ENCODE data around the gene TOR4A.

The TOR4A gene

GRCh38 chr9:137252555-137253506 lies 24.7 kb upstream of the TOR4A start:
- DNase-seq (ENCODE audit: low spot score) = no peak
- peak overlapping the region; percentile 84 for H3K27ac ChIP-seq
- ChIA-PET POLR2A (ENCODE audit: low non-redundant PET) (interaction anchor here (0.6 to 2.5 kb wide), 5 partner anchors 9 to 21 kb away, joined by 3 to 9 read pairs (median 7); partner anchors contain the start of gene TUBB4B), CTCF (interaction anchor here (0.5 to 2.3 kb wide), 4 partner anchors 10 to 261 kb away, joined by 4 to 15 read pairs (median 7); partner anchors contain the start of gene PAXX)
- TF ChIP-seq CTCF (conservative IDR thresholded peaks at IDR 0.05; ENCODE audit: low read depth) = no peak

GRCh38 chr9:137253717-137254623 lies 23.6 kb upstream of the TOR4A start:
- POLR2A ChIA-PET (ENCODE audit: low non-redundant PET) = interaction anchor here (0.7 to 2.5 kb wide), 7 partner anchors 10 to 65 kb away, joined by 3 to 9 read pairs (median 3); partner anchors contain the start of genes NRARP, TOR4A and TUBB4B
- no peak for TF ChIP-seq CTCF (conservative IDR thresholded peaks at IDR 0.05; ENCODE audit: low read depth)
- peak overlapping the region; percentile 84 for H3K27ac ChIP-seq
- DNase-seq (ENCODE audit: low spot score) = no peak
- CTCF ChIA-PET = interaction anchor here (0.6 to 2.3 kb wide), 6 partner anchors 11 to 141 kb away, joined by 3 to 15 read pairs (median 4); no protein-coding TSS in a partner anchor

- peak; percentile 100 for DNase-seq (ENCODE audit: low spot score)
- no peak for TF ChIP-seq CTCF (conservative IDR thresholded peaks at IDR 0.05; ENCODE audit: low read depth)
- ChIA-PET CTCF (interaction anchor here (0.6 to 2.3 kb wide), 5 partner anchors 12 to 226 kb away, joined by 3 to 15 read pairs (median 4); no protein-coding TSS in a partner anchor), POLR2A (ENCODE audit: low non-redundant PET) (interaction anchor here (0.5 to 2.5 kb wide), 8 partner anchors 10 to 66 kb away, joined by 3 to 9 read pairs (median 5); partner anchors contain the start of genes NRARP, TOR4A and TUBB4B)
- H3K27ac ChIP-seq = peak within 1 kb of the TSS; percentile 84
Measured at GRCh38 chr9:137254624-137255447, 22.7 kb upstream of the TOR4A start, which contains the start of gene NELFB. Gene NELFB (plus strand): TSS chr9:137255327.

- peak; percentile 55 for DNase-seq (ENCODE audit: low spot score)
- peak overlapping the region; percentile 84 for H3K27ac ChIP-seq
- CTCF ChIA-PET = interaction anchor here (0.7 to 2.3 kb wide), 6 partner anchors 11 to 227 kb away, joined by 3 to 15 read pairs (median 4); partner anchors contain the start of gene EXD3
- no peak for TF ChIP-seq CTCF (conservative IDR thresholded peaks at IDR 0.05; ENCODE audit: low read depth)
- POLR2A ChIA-PET (ENCODE audit: low non-redundant PET) = interaction anchor here (0.5 to 2.5 kb wide), 6 partner anchors 13 to 66 kb away, joined by 3 to 9 read pairs (median 3); partner anchors contain the start of gene TUBB4B
Measured at GRCh38 chr9:137255448-137256114, 21.9 kb upstream of the TOR4A start.

DNA sequence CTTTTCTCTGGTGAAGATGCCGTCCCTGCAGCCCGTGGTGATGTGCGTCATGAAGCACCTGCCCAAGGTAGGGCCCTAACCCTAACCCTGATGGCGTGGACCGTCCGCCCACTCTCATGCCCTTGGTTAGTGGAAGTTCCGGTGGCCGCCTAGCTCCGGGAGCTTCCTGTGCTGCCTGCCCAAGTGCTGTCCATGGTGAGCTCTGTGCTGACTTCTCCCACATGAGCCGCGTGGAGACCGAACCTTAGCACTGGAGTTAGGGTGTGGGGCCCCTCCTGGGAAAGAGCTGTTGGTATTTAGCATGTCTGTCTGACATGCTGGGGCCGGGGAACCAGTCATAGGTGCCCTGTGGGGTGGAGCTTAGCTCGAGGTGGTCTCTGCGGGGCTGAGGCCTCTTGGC lies 21.2 kb upstream of the TOR4A start:
- no peak for TF ChIP-seq CTCF (conservative IDR thresholded peaks at IDR 0.05; ENCODE audit: low read depth)
- ChIA-PET CTCF (interaction anchor here (0.6 to 1.4 kb wide), 5 partner anchors 10 to 312 kb away, joined by 3 to 4 read pairs (median 4); partner anchors contain the start of gene EXD3), POLR2A (ENCODE audit: low non-redundant PET) (interaction anchor here (0.5 to 2.5 kb wide), 4 partner anchors 14 to 40 kb away, joined by 3 to 9 read pairs (median 3); partner anchors contain the start of gene TUBB4B)
- no peak for DNase-seq (ENCODE audit: low spot score)
- peak overlapping the region; percentile 84 for H3K27ac ChIP-seq

All from RWPE1 (cell line).